IMR-90 (cell line): ENCODE measurements around the gene FNDC11.

ENCODE experiments used
- CHD1 ChIP-seq: IDR thresholded peaks from 2 replicates; pipeline ENCODE4 v1.6.1; 2012; ENCODE audit warnings: low read depth, low read length, improper control_type of control experiment
- FOS ChIP-seq: fragments of 150-350 bp; IDR thresholded peaks from 2 replicates; pipeline ENCODE4 v1.6.1; 2016; ENCODE audit warnings: low read depth, low read length
- RFX5 ChIP-seq: IDR thresholded peaks from 2 replicates; pipeline ENCODE4 v1.8.0; 2012; ENCODE audit warnings: low read depth, mild to moderate bottlenecking, low read length, moderate library complexity
- SMC3 ChIP-seq: fragments of 150-350 bp; IDR thresholded peaks from 2 replicates; pipeline ENCODE4 v1.6.1; 2016; ENCODE audit warnings: low read depth, mild to moderate bottlenecking, antibody characterized with exemption, low read length, moderate library complexity

DNA sequence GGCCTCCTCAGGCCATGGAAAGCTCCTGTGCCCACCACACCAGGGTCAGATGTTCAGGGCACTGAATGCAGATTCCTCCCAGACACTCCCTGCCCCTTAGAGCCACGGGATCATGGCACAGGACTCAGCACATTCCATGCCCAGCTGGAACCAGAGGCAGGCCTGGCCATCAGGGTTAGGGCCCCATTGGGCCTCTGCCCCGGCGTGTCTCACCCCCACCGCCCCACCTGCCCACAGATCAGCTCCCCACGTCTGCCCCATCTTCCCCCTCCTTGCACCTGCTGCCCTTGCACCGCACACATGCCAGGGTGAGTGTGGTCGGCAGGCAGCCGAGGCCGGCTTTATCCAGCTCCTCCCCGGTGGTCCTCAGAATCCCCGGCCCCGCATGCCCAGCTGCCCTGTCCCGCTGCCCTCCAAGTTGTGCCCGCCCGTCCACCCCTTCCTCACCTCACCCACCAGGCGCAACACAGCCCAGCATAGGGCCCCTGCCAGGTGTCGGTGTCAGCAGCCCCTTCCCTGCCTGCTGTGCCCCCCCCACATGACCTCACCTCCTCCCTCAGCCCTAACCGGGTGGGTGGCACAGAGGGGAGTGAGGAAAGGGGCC, 4.2 kb upstream of the FNDC11 start:
- TF ChIP-seq FOS: no peak
- TF ChIP-seq SMC3: no peak
- TF ChIP-seq RFX5: no peak
- no peak for TF ChIP-seq CHD1
